NCI-H187 treated with DMSO at 0.1 percent for 48 hours (cell line): Measurements from ENCODE around the gene HDAC7.

Experiments used
- DNase-seq: peaks from one replicate; lab custom pipeline; 2025; lab: John Stamatoyannopoulos, UW

HDAC7 gene

DNA sequence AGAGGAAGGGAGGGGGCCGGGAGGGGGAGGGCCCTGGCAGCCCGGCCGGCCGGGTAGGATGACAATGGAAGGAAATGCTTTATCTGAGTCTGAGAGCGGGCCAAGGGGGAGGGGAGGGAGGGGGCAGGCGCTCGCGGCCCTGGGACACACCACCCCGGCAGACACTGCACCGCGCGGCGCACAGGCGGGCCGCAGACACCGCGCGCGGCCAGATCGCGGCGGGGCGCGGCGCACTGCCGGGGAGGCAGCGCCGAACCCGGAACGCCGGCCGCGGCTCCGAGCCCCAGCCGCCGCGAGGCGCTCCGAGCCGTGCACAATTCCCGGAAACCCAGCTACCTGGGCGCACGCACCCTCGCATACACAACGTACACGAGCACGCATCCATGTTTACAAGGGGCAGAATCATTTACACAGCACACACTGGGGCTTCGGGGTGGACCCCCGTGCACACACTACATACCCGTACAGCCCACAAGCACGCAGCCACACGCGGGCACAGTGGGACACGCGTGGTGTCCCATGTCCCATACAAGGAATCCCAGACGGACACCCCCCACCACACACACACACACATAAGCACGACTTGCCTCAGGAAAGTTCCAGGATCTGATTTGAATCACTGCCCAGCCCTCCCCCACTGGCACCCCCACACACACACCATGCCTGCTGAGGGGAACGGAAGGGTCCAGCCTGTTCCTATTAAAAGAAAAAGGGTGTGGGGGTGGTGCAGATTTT lies at the start of gene HDAC7:
Gene HDAC7 (minus strand): TSS at position 8 of the 735 bp plus-strand sequence. CDS start 118 bp downstream, outside the sequence.
- no peak for DNase-seq

- no peak for DNase-seq
These were observed 48.9 kb upstream of the HDAC7 start for GRCh38 chr12:47868552-47869031.

DNA sequence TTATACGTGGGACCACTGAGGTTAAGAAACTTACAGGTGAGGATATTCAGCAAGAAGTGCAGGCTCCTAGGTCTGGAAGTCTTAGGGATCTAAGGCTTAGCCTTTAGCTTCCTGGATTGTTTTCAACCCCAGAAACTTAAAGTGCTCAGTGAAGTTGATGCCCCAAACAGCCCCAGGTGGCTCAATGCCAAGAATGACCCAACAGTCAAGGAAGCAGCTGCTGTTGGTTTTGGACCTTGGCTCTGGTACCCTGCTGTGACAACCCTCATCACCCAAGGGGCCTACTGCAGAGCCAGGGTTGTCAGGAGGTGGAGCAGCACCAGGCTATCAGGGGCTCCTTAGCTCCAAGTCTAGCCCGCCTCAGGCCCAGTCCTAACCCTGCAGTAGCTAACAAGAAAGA lies 48.3 kb upstream of the HDAC7 start:
- DNase-seq, result no peak

DNA sequence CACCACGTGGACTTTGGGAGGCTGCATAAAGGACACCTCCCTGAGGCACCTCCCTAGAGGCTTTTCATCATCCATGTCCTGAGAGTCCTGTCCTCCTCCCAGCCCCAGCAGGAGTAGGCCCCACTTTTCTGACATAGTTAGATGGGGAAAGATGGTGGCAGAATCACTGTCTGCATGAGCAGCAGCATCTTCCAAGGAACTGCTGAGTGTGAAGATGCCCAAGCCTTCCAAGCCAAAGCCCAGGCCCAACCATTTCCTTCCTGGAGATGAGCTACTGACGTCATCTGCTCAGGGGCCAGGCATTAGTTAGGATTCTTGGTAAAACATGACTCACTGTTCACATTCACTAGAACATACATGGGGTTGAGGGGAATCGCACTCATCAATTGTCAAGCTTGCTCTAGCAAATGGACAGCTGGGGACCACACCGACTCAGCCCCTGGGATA lies 47.8 kb upstream of the HDAC7 start:
- no peak for DNase-seq

DNA sequence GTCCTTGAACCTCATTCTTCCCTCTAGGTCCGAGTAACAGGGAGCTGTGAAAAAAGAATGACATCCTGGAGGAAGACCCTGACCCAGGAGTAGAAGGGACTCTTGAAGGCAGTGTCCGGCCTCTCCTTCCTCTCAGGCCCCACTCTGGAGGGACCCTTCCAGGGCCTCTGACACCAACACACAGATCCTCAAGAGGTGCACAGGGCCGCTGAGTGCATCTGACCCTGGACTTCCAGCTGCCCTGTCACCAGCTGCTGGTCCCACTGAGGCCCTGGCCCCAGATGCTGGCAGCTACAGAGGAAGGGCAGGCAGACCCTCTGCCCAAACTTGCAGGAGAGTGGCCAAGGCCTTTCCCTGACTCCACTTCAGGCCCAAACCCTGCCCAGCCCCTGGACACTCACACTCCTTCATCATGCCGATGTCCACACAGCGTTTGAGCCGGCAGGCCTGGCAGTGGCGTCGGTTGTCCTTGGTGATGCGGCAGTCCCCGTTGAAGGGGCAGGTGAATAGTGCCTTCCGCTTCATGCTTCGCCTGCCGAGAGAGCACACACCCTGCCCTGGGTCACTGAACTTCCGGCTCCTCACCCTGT lies 45.0 kb upstream of the HDAC7 start:
- DNase-seq, result no peak

DNA sequence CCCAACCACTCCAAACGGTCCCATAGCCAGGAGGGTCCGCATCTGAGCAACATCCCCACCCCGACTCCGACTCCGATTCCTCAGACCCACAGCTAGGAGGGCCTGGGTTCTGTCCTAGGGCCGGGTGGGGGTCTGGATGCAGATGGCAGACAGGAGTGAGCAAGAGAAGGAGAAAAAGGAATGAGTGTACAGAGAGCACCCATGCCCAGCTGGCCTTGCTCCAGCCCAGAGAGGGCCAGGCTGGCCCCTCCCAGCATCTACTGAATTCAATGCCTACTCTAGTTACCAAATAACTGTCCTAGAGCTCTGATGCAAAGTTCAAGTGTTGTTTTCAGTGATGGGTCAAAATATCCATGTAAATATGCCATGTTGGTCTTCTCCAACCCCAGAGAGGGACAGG lies 44.3 kb upstream of the HDAC7 start:
- DNase-seq, result no peak

- no peak for DNase-seq
These were observed 43.8 kb upstream of the HDAC7 start for GRCh38 chr12:47863467-47863866.

DNA sequence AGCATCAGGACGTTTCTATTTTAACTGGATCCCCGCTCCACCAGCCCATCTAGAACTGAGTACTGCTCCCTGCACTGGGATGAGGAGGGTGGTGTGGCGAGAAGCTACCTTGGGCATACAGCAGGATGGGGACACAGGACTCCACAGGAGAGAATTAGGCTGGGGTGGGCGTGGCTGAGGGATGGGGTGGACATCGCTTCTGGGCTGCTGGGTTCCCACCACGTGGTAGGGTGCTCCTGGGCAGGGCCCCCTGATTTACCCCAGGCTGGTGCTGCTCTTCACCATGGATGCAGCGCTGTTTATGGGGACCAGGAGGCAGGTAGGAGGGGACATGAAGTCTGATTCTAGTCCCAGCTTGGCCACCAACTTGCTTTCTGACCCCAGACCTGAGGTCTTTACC lies 43.2 kb upstream of the HDAC7 start:
- no peak for DNase-seq

DNA sequence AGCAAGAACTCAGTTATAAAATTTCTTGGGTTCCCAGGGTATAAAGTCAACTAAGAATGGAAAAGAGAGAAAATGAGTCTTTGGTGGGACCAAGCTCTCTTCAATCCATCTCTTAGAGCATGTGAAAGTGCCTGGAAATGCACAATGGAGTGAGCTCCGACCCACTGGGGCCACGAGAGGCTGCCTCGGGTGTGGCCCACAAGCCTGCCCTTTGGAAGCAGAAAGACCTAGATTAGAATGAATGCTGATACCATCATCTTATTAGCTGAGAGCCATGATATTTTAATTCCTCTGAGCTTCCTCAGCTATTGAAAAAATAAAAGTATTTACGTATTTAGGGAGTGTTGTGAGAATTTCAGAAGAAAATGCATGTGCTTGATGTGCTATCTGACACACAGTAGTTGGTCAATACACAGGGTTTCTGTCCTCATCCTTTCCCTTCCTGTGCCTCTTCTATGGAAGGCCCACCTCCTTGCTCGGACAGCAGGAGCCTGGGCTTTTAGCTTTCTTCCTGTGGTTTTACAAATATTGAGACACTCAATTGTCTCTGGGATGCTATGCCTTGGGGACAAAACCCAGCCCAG lies 42.6 kb upstream of the HDAC7 start:
- no peak for DNase-seq

DNA sequence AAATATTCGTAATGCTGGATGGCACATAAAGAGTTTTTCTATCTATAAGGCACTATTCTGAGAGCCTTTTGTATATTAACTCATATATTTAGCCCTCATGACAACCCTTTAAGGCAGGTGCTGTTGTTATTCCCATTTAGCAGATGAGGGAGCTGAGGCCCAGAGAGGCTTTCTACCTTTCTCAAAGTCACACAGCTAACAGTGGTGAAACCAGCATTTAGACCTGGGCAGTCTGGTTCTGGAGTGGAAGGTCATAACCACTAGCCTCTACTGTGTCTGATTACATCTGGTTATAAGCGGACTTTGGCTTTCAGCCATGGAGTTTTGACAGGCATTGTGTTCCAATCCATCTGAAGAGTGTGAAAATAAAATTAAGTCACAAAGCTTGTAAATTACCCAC lies 41.2 kb upstream of the HDAC7 start:
- no peak for DNase-seq

- DNase-seq, result no peak
These were observed 40.7 kb upstream of the HDAC7 start for GRCh38 chr12:47860279-47860841.

DNA sequence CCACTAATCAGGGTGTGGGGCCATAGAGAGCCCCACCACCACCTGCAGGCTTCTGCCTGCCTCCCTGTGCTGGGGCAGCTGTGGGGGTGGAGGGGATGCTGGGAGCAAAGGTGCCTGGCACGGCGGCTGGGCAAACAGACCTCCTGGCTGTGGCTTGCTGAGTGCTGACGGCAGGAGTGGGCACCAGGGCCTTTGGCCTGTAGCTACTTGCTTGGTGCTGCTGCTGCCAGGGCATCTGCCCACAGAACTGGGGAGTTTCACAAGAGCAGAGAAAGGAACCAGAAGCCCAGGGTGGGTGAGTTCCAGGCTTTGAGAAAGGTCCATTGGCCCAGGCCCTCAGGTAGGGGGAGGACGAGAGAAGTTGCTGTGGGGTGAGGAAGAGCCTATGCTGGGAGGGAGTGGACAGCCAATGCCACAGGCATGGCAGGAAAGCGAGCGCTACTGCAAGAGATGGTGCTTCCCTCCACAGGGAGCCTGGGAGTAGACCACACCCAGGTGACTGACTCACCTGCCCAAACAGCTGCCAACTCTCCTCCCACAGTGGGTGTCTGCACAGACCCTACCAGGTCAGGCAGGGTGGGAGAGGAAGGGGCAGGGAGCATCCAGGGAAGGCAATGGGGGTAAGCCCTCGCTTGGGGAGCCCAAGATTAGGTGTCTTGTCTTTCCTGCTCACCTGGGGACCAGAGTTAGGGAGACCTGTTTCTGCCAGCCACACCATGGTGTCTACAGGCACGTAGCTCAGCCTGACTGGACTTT lies 39.0 kb upstream of the HDAC7 start:
- DNase-seq, result no peak

DNA sequence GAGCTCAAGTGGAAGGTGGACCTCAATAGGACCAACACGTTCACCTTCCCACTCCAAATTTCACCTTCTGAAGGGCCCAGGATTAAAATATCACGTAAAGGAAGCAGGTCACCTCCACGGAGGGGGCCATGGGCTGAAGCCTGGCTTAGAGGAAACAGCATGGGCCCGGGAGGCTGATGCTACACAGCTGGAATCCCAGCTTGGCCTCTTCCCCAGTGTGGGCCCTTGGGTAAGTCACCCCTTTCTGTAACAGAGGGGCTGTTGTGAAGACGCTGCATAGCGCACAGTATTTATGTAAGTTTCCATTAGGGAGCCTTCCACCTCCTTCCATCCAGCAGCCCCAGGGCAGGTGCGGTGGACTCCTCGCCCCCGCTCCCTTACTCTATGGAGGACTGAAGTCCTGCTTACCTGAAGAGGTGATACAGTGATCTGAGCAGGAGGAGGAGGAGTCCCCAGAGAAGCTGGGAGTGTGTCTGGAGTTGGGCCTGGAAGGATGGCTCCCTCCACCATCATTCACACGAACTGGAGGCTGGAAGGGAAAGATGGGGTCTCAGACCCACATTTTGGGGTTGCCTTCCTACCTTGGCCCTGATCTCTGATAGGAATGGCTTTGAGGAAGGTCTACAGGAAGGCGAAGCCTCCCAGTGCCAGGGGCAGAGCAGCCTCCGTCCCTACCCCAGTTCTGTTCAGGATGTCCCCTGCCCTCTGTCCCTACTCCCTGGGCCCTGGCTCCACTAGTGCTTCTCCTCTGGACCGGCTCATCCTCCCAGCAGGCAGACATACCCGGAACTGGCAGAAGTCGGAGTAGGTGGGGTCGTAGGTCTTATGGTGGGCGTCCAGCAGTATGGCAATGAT lies 37.2 kb upstream of the HDAC7 start:
- DNase-seq, result no peak

- no peak for DNase-seq
These were observed 36.4 kb upstream of the HDAC7 start for GRCh38 chr12:47856094-47856493.

DNA sequence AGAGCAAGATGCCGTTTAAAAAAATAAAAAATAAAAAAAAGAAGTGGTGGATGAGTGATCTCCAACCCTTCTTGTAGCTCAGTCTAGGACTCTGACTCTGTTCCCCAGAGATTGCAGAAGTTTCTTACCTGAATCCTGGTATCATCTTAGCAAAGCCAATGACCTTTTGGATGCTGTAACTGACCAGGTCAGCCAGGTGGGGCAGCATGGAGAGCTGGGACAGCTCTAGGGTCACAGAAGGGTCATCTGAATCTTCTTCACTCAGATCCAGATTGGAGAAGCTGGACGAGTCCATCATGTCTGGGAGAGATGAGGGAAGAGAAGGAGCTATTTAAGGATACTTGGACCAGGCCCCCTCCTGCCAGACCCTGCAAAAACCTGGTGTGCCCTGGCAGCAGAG lies 35.8 kb upstream of the HDAC7 start:
- DNase-seq, result no peak

DNA sequence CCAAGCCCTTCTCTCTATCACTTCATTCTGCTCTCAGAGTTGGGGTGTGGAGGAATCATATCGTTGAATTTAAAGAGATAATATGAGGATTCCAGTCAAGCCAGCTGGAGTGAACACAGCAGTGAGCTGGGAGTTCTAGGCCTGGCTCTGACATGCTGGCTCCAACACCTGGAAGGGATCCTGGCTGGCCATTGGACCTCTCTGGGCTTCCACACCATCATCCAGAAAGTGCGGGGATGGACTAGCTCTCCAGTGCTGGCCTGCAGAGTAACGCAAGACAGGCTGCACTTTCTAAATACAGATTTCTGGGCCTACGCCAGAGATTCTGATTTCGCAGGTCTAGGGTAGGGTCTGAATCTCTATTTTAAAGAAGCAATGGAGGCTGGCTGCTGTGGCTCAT lies 34.8 kb upstream of the HDAC7 start:
- no peak for DNase-seq

DNA sequence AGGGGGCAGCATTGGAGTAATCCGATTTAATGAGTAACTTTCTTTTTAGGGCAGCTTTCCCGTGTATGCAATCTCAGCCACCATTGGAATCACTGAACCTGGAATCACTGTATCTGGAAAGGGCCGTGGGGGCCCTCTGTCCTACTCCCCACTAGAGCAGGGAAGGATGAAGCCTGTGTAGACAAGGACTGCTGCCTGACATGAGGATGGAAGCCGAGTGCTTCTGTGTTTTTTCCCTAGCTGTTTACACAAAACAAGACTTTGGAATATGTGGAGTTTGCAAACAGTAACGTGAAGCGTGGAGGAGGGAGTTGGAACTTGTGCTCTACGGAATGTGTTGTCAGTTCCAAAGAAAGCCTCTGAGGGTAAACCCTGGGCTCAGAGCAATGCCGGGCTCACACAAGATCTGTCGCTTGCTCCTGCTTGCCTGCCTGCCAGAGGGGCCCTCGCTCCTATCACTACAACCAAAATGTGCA lies 32.4 kb upstream of the HDAC7 start:
- DNase-seq, result no peak

DNA sequence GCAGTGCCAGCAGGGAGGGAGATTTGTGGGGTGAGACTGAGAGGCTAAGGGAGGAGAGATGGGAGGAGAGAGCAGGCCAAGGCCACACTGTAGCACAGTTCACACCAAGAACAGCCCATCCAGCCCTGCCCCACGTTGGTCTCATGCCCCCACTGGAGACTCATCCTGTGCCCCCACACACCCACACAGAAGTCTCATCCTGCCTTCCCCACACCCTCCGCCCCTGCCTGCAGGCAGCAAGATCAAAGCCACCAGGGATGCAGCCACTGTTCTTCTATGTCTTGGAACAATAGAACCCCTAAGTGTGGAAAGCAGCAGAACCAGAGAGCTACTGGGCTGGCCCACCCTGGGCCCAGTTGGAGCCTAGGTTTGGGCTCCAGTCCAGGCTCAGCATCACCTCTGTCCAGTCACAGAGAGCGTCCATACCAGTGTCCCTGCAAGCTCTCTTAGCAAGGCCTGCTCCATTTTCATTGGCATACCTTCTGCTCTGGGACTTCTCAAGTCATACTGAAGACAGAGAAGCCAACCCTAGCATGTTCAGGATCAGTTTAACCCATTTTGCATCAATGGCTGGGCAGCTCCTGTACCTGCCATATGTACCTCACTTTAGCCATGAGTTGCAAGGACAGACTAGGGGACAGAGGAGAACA lies 31.7 kb upstream of the HDAC7 start:
- DNase-seq, result no peak

DNA sequence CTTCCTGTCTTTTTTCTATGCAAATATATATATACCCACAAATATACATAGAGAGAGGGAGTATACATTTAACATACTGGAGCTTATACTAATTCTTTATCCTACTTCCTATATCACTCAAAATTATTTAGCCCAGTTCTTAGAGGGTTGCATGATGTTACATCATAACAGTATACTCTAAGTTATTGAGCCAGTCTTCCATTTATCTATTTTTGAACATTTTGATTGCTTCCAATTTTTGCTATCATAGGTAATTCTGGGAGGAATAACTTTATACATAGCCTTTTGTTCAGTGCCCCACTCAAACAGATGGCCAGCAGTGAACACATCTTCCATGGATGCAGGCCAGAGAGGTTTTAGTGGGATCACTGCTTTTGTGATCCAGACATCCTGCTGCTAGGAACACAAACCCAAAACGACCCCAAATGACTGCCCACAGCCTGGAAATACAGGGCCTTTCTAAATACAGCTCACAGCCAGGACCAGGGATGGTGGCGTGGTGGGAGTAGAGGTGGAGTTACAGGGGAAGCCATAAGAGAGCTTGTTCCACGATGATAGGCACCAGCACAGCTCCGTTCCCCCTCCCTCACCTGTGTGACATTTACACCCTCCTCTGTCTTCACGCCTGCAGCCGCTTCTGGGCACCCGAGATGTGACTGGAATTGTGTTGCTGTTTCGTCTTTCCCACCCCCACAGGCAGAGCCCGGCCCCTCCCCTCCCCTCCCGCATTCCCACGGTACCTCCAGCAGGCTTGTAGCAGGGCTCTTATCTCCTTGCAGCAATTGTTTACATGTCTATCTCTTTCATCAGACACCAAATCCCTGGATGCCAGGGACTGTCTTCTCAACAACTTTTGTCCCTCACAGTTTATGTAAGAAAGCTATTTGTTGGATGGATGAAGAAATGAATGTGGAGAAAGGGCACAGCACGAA lies 30.7 kb upstream of the HDAC7 start:
- no peak for DNase-seq

DNA sequence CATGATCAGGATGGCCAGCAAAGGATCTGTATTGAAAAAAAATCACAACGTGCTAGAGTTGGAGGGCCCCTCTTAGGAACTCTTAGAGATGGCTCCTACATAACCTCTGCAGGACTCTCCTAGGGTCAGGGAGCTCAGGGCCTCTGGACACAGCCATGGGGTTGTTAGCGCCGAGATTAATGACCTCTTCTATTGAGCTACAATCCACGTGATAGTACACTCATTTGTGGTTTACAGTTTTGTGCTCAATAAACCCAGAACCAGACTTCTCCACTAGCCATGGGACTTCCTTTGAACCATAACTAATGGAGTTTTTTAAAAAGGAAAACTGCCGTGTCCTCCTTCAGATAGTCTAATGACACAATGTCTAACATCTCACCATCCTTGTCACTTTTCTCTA lies 29.6 kb upstream of the HDAC7 start:
- DNase-seq, result no peak
